Glutamatergic neuron (in vitro differentiated cells): ENCODE measurements around the gene VWA3A. TPM values are rescaled to one million over a fixed set of nuclear protein-coding genes. Genes with fewer than 3 reads are reported as not detected.

ENCODE experiments used
- DNase-seq: peaks from one replicate; pipeline ENCODE4 v3.0.0; 2022
- H3K27ac Mint-ChIP-seq: one replicate; pipeline ENCODE4 v1.8.0; 2020; ENCODE audit warnings: mild to moderate bottlenecking, mixed read lengths, inconsistent platforms; ENCODE audit not compliant: unreplicated experiment
- H3K27me3 Mint-ChIP-seq: one replicate; pipeline ENCODE4 v1.8.0; 2020; ENCODE audit warnings: mild to moderate bottlenecking, moderate library complexity, mixed read lengths, inconsistent platforms; ENCODE audit not compliant: unreplicated experiment
- H3K36me3 Mint-ChIP-seq: one replicate; pipeline ENCODE4 v1.8.0; 2020; ENCODE audit warnings: mild to moderate bottlenecking, mixed read lengths, inconsistent platforms; ENCODE audit not compliant: unreplicated experiment
- H3K4me1 Mint-ChIP-seq: one replicate; pipeline ENCODE4 v1.8.0; 2020; ENCODE audit warnings: mild to moderate bottlenecking, low read depth, mixed read lengths, inconsistent platforms; ENCODE audit not compliant: unreplicated experiment
- H3K4me3 Mint-ChIP-seq: one replicate; pipeline ENCODE4 v1.8.0; 2020; ENCODE audit warnings: mild to moderate bottlenecking, mixed read lengths, inconsistent platforms; ENCODE audit not compliant: unreplicated experiment
- H3K9me3 Mint-ChIP-seq: one replicate; pipeline ENCODE4 v1.8.0; 2020; ENCODE audit warnings: mild to moderate bottlenecking, moderate library complexity, mixed read lengths, inconsistent platforms; ENCODE audit not compliant: unreplicated experiment
- CTCF ChIP-seq: fragments of 200-600 bp; sonication (generic); IDR thresholded peaks from one replicate; pipeline ENCODE4 v1.5.0; 2021; ENCODE audit not compliant: partially characterized antibody, unreplicated experiment
- total RNA-seq: library from RNA; stranded (reverse); fragmentation: NEBNext Ultra II Directional; extraction: Animal tissue kit (Norgen Biotek cat#: 25700); gene quantifications from one replicate; pipeline ENCODE4 v1.2.1, GENCODE V29; 2021; ENCODE audit not compliant: unreplicated experiment

VWA3A gene
- total RNA-seq, 1 donor from 2014 or later = 0.17 TPM

- H3K9me3 Mint-ChIP-seq = no peaks in the 10 kb centered on the region
- peaks cover 6% of the 10 kb centered on the region for H3K27me3 Mint-ChIP-seq
- H3K4me1 Mint-ChIP-seq = no peaks in the 10 kb centered on the region
- no peak for DNase-seq
- H3K36me3 Mint-ChIP-seq = no peaks in the 10 kb centered on the region
- no peak for TF ChIP-seq CTCF
- no peak overlapping the region for H3K27ac Mint-ChIP-seq
- no peak overlapping the region for H3K4me3 Mint-ChIP-seq
Measured at GRCh38 chr16:22116095-22116700, 23.9 kb downstream of the VWA3A start.

- no peak for DNase-seq
- H3K9me3 Mint-ChIP-seq = no peaks in the 10 kb centered on the region
- H3K27ac Mint-ChIP-seq = no peak overlapping the region
- no peaks in the 10 kb centered on the region for H3K36me3 Mint-ChIP-seq
- H3K27me3 Mint-ChIP-seq = peaks cover 9% of the 10 kb centered on the region
- no peak for TF ChIP-seq CTCF
- H3K4me1 Mint-ChIP-seq = no peaks in the 10 kb centered on the region
- H3K4me3 Mint-ChIP-seq = no peak overlapping the region
Measured at GRCh38 chr16:22117609-22118008, 25.3 kb downstream of the VWA3A start.

- no peaks in the 10 kb centered on the region for H3K36me3 Mint-ChIP-seq
- TF ChIP-seq CTCF = no peak
- H3K9me3 Mint-ChIP-seq = no peaks in the 10 kb centered on the region
- no peaks in the 10 kb centered on the region for H3K4me1 Mint-ChIP-seq
- no peak overlapping the region for H3K4me3 Mint-ChIP-seq
- H3K27me3 Mint-ChIP-seq = peaks cover 9% of the 10 kb centered on the region
- no peak for DNase-seq
- H3K27ac Mint-ChIP-seq = no peak overlapping the region
Measured at GRCh38 chr16:22120440-22120839, 28.1 kb downstream of the VWA3A start.

- no peaks in the 10 kb centered on the region for H3K9me3 Mint-ChIP-seq
- DNase-seq = no peak
- TF ChIP-seq CTCF = no peak
- no peaks in the 10 kb centered on the region for H3K4me1 Mint-ChIP-seq
- H3K27me3 Mint-ChIP-seq = peaks cover 5% of the 10 kb centered on the region
- H3K4me3 Mint-ChIP-seq = no peak overlapping the region
- H3K36me3 Mint-ChIP-seq = no peaks in the 10 kb centered on the region
- H3K27ac Mint-ChIP-seq = no peak overlapping the region
Measured at GRCh38 chr16:22122239-22122638, 29.9 kb downstream of the VWA3A start.

GRCh38 chr16:22123146-22123545 is 30.8 kb downstream of the VWA3A start:
- H3K9me3 Mint-ChIP-seq = peaks cover 2% of the 10 kb centered on the region
- peaks cover 9% of the 10 kb centered on the region for H3K27me3 Mint-ChIP-seq
- no peak overlapping the region for H3K4me3 Mint-ChIP-seq
- no peaks in the 10 kb centered on the region for H3K4me1 Mint-ChIP-seq
- H3K36me3 Mint-ChIP-seq = peaks cover 5% of the 10 kb centered on the region
- no peak for TF ChIP-seq CTCF
- no peak for DNase-seq
- H3K27ac Mint-ChIP-seq = no peak overlapping the region
